GM18861 (cell line): ENCODE measurements around the gene DLGAP4.

Experiments used
- ATAC-seq: cut with Tn5 transposase; IDR thresholded peaks from one replicate; pipeline ENCODE4 v1.9.1; 2021; ENCODE audit not compliant: unreplicated experiment

The DLGAP4 gene

GRCh38 chr20:36273414-36274180, 32.5 kb upstream of the DLGAP4 start:
- no peak for ATAC-seq

- ATAC-seq, result no peak
These were observed 31.8 kb upstream of the DLGAP4 start for GRCh38 chr20:36274181-36274841.

- ATAC-seq, result no peak
These were observed 31.1 kb upstream of the DLGAP4 start for GRCh38 chr20:36275011-36275410.

- ATAC-seq, result no peak
These were observed 30.5 kb upstream of the DLGAP4 start for GRCh38 chr20:36275441-36276189.

- ATAC-seq, result no peak
These were observed 28.6 kb upstream of the DLGAP4 start for GRCh38 chr20:36277546-36277945.

- ATAC-seq, result no peak
These were observed 26.8 kb upstream of the DLGAP4 start for GRCh38 chr20:36279362-36279761.

DNA sequence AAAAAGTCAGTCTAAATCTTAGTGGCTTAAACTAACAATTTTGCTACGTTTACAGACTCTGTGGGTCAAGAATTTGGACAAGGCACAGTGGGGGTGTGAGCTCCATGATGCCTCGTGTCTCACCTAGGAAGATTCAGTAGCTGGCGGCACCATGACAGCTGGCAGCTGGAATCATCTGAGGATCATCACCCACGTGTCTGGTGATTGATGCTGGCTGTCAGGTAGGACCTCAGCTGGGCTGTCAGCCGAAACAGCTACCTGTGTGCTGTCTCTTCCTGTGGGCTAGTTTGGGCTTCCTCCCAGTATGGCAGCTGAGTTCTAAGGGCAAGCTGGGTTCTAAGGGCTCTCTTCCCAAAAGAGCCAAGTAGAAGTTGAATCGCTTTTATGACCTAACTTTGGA, 26.4 kb upstream of the DLGAP4 start:
- ATAC-seq, result no peak

GRCh38 chr20:36281785-36282380, 24.3 kb upstream of the DLGAP4 start:
- no peak for ATAC-seq

DNA sequence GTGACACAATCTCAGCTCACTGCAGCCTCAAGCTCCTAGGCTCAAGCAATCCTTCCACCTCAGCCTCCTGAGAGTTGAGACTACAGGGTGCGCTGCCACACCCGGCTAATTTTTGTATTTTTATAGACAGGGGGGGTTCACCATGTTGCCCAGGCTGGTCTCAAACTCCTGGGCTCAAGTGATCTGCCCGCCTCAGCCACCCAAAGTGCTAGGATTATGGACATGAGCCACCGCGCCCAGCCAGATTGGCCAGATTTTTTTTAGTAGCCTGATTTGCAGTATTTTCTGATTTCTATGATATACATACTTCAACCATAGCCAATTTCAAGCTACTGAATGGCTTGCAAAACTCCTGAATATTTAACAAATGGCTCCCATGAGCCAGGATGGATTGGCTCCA, 21.4 kb upstream of the DLGAP4 start:
- ATAC-seq, result no peak

DNA sequence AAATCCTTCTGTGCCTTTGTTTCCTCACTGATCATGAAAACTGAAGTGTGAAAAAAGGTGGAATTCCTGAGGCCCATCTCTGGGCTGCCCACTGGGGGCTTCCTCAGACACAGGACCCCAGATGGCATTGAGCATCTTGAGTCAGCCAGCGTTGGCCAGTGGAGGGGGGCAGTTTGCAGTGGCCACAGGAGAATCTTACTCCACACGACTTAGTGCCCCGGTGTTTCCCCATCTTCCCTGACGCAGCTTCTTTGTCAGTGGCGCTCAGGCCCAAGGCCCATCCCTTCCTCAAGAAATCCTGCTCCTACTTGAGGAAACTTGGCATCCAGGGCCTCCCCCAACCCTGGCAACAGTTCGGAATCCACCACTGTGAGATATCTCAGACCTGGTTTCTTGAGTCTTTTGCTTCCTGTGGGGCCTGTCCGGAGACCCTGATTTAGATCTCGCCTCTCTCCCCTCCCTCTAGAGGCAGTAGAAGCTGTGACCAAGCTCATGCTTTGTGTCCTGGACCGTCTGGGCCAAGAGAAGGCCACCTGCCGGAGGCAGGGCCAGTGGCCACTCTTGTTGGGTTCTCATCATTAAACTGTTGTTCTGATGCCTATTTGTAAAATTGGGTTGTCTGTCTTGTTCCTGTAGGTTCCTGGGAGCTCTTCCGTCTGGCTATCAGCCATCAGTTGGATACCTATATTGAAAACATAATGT, 20.2 kb upstream of the DLGAP4 start:
- no peak for ATAC-seq

DNA sequence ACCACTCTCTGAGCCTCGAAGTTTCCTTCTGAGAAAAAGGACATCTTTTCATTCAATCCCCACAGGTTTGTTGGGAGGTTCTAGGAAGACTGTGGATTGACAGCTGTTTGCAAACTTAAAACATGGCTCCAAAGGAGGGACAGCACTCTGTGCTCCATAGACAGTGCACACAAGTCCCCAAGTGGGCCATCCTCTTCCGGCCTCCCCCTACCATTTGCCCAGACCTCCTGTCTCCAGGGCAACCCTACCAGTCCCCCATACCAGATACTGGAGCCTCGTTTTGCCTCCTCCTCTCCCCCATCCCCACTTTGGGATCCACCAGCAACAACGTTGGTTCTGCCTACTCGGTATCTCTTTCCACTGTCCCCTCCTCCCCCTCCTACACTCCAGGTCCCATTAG, 8.5 kb upstream of the DLGAP4 start:
- ATAC-seq, result no peak

DNA sequence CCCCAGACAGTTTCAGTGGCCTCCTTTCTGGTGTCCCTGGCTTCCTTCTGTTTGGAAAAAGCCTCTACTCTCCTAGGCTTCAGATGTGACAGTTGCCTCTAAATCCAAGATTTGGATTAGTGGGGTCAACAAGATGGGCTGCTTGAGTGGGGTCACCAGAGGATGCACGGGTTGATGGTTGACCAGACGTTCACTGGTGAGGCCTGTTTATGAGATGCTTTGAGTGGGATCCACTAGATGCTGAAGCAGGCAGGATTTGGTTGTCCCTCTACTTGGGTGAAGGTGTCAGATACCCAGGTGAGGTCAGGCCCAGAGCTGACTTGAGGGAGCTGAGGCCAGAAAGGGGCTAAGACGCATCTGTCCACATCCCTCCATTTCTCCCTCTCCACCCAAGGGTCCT, 8.1 kb upstream of the DLGAP4 start:
- ATAC-seq, result no peak

DNA sequence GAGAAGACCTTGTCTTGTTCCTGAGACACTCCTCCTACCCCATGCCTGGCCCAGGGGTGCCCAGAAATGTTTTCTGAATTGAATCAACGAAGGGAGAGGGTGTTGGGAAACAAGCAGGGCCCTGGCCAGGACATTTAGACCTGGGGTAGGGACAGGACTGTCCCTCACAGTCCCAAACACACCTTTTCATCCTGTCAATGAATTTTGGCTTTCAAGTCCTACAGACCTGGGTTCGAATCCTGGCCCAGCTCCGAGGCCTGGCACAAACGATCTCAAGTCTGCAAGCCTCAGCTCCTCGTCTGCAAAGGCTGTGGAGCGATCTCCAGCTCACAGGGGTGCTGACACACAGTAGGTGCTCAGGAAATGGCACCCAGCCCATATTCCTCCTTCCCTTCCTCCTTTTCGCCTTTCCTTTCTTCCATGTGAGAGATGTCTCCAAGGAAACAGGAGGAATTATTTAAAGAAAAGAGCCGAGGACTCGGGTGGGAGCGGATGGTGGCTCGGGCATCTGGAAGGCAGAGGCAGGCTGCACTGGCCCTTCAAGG, 7.3 kb upstream of the DLGAP4 start:
- ATAC-seq, result no peak

GRCh38 chr20:36299459-36299858, 6.7 kb upstream of the DLGAP4 start:
- ATAC-seq, result no peak

DNA sequence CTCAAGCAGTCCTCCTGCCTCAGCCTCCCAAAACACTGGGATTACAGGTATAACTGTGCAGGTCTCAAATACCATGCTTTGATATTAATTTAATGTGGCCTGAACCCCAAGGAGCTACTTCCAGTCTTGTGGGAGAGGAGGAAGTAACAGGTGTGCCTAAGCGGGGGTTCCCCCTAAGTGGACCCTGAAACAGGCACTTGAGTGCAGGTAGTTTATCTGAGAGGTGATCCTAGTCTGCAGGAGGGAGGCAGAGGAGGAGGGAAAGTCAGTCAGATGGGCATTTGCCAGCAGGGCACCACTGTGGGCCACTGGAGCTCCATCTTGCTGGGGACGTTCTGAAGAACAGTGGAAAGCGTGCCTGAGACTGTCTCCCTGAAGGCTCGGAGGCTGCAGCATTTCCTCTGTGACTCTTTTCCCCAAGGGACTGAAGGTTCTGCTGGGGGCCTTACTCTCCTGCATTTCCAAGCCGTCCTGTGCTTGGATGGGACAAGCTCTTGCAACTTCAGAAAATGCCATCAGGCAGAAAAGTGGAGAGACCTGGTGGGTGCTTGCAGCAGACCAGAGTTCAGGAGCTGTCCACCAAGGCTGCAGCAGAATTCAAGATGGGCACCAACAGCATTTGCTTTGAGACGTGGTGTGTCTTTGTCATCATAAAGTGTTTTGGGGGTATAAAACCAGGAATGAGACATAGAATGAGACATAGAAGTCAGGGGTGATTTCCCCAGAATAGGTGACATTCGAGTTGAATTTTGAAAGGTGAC, 4.6 kb upstream of the DLGAP4 start:
- ATAC-seq, result no peak

DNA sequence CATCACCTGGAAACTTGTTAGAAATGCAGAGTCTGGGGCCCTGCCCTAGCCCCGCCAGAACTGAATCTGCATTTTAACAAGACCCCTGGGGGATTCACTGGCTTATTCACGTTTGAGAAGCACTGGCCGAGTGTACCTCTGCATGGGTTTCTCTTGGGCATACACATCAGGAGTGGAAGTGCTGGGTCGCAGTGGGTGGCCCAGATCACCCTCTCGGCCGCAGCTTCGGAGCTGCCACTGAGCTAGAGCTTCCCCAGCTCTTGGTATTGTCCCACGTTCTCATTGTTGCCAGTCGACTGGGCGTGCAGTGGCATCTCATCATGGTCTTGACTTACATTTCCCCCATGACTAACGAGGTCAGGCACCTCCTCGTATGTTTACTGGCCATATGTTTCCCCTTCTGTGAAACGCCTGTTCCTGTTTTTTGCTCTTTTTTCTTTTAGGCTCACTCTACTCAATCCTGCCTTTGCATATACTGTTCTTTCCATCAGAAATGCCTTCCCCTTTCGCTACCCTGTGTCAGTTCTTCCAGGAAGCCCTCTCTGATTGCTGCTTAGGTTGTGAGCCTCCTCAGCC, 3.0 kb upstream of the DLGAP4 start:
- ATAC-seq, result no peak

- ATAC-seq, result no peak
These were observed 2.3 kb upstream of the DLGAP4 start for GRCh38 chr20:36303831-36304230.

- no peak for ATAC-seq
These were observed 1.2 kb upstream of the DLGAP4 start for GRCh38 chr20:36304786-36305495.
